HepG2 (cell line): ENCODE data around the gene KLHL35. TPM values are rescaled to one million over a fixed set of nuclear protein-coding genes. Genes with fewer than 3 reads are reported as not detected.

ENCODE experiments used
- ATAC-seq: fragments of 200-7000 bp; cut with Tn5 transposase; 3 replicates; pipeline ENCODE4 v1.9.1; 2020; ENCODE audit warnings: mild to moderate bottlenecking, moderate library complexity
- BruUV-seq: library from RNA; stranded (reverse); fragments of 400-500 nt; replicated peaks from 2 replicates; lab custom pipeline; 2021; lab: Mats Ljungman, UMichigan
- CTCF ChIA-PET: fragments of 300-600 bp; formaldehyde crosslinking; extraction: SDS; loops from one replicate; lab custom pipeline; 2021; ENCODE audit warnings: low total read pairs, inconsistent platforms, low intra/inter-chr PET ratio; lab: Yijun Ruan, JAX
- POLR2A ChIA-PET: fragments of 350-600 bp; sonication (Branson Sonifier 250); formaldehyde crosslinking; loops from one replicate; lab custom pipeline; 2020; ENCODE audit warnings: antibody characterized with exemption, inconsistent platforms; lab: Yijun Ruan, JAX
- DNase-seq: peaks from one replicate; pipeline ENCODE4 v3.0.0-alpha.2; 2015; ENCODE audit warnings: low spot score
- FAIRE-seq: peaks from 3 replicates; lab custom pipeline; 2011; peaks lifted over from hg19 to GRCh38; lab: Jason Lieb, UNC
- H2AFZ ChIP-seq: one replicate; pipeline ENCODE4 v1.6.1; 2011; ENCODE audit warnings: low read length, inconsistent platforms
- H3K27ac ChIP-seq: fragments of 300-600 bp; 3 replicates; pipeline ENCODE4 v1.8.0; 2011; ENCODE audit warnings: mixed run types, mild to moderate bottlenecking, mixed read lengths, low read length, inconsistent platforms; ENCODE audit not compliant: insufficient read depth; ENCODE audit errors: extremely low read length
- H3K27me3 ChIP-seq, 2 experiments: fragments of 200-600 bp in 1 of 2; 2 replicates in 1 of 2; 3 replicates in 1 of 2; pipeline versions ENCODE4 v1.6.0 to v1.8.0; 2011; ENCODE audit warnings: low read length in 2 of 2, mild to moderate bottlenecking in 2 of 2, moderate library complexity in 2 of 2, inconsistent platforms in 1 of 2; ENCODE audit not compliant: insufficient read depth in 2 of 2, control insufficient read depth in 1 of 2
- H3K36me3 ChIP-seq, 2 experiments: fragments of 200-600 bp in 1 of 2; replicated peaks in 1 of 2; 2 replicates in 1 of 2; 3 replicates in 1 of 2; pipeline versions ENCODE4 v1.5.1 to v1.8.0; 2011; ENCODE audit warnings: low read length in 2 of 2, inconsistent platforms in 1 of 2; ENCODE audit not compliant: insufficient read depth in 2 of 2, control insufficient read depth in 1 of 2
- H3K4me1 ChIP-seq: 2 replicates; pipeline ENCODE4 v1.5.1; 2012; ENCODE audit warnings: low read length, inconsistent platforms; ENCODE audit not compliant: insufficient read depth
- H3K4me2 ChIP-seq: 2 replicates; pipeline ENCODE4 v1.6.0; 2011; ENCODE audit warnings: low read depth, low read length, inconsistent platforms
- H3K4me3 ChIP-seq, 3 experiments: fragments of 200-600 bp in 1 of 3; sonication (generic), shearing (Covaris generic) in 1 of 3; replicated peaks in 1 of 3; 2 replicates each; pipeline ENCODE4 v1.5.1; 2011 to 2016; ENCODE audit warnings: low read length in 3 of 3, inconsistent platforms in 2 of 3, low read depth in 2 of 3, mild to moderate bottlenecking in 2 of 3, control low read depth in 1 of 3, mixed read lengths in 1 of 3; ENCODE audit not compliant: insufficient read depth in 1 of 3
- H3K79me2 ChIP-seq: one replicate; pipeline ENCODE4 v1.6.1; 2011; ENCODE audit warnings: low read length, inconsistent platforms; ENCODE audit not compliant: insufficient read depth
- H3K9ac ChIP-seq: 2 replicates; pipeline ENCODE4 v1.6.0; 2011; ENCODE audit warnings: mild to moderate bottlenecking, low read depth, low read length, inconsistent platforms; ENCODE audit not compliant: insufficient read depth
- H3K9me3 ChIP-seq: 2 replicates; pipeline ENCODE4 v1.5.1; 2012; ENCODE audit warnings: mild to moderate bottlenecking, low read length
- H4K20me1 ChIP-seq: 2 replicates; pipeline ENCODE4 v1.6.0; 2011; ENCODE audit warnings: inconsistent platforms, mild to moderate bottlenecking, low read length, moderate library complexity; ENCODE audit not compliant: insufficient read depth
- MATR3 ChIP-seq: sonication (generic); formaldehyde crosslinking; IDR thresholded peaks from 2 replicates; pipeline ENCODE4 v1.4.0; 2020; ENCODE audit warnings: missing genetic modification reagents
- ZFY ChIP-seq: sonication (generic); formaldehyde crosslinking; IDR thresholded peaks from 2 replicates; pipeline ENCODE4 v1.4.0; 2020; ENCODE audit warnings: missing genetic modification reagents
- ZNF598 ChIP-seq: sonication (generic); formaldehyde crosslinking; IDR thresholded peaks from 2 replicates; pipeline ENCODE4 v1.5.1; 2020; ENCODE audit warnings: mild to moderate bottlenecking, missing genetic modification reagents, borderline replicate concordance
- WGBS: methylation state at CpG from one replicate; pipeline ENCODE4 v1.1.6; 2017; ENCODE audit warnings: low lambda C conversion rate; 5-methylcytosine and 5-hydroxymethylcytosine counted together
- in situ Hi-C: cut with HindIII; loops from 2 replicates; pipeline ENCODE4 v1.10.0; 2017; ENCODE audit warnings: low pct_unique_long_range_greater_than_20kb; ENCODE audit not compliant: extremely low pct_ligation_motif_present
- intact Hi-C: fragments of 100-400 bp; cut with micrococcal nuclease; formaldehyde crosslinking; loops from one replicate; pipeline ENCODE4 v1.10.0; 2022; ENCODE audit not compliant: unreplicated experiment
- polyA plus RNA-seq, 8 experiments: library from polyadenylated mRNA; depleted of rRNA in 3 of 8; stranded (reverse) in 7 of 8; unstranded in 1 of 8; fragments of >200 nt; fragmentation: Illumina TruSeq in 4 of 8; extraction: Trizol in 4 of 8; gene quantifications; 2 replicates each; pipeline versions ENCODE4 v1.2.1 to v1.2.3, GENCODE V29; 2011 to 2016; ENCODE audit warnings: low read depth in 4 of 8, missing spikeins in 1 of 8, mixed read lengths in 1 of 8; ENCODE audit not compliant: insufficient read depth in 1 of 8
- total RNA-seq, 5 experiments: library from RNA; depleted of rRNA; stranded (reverse); fragments of >200 nt; fragmentation: Illumina TruSeq; extraction: Trizol; gene quantifications; 2 replicates each; pipeline ENCODE4 v1.2.3, GENCODE V29; 2016; ENCODE audit warnings: low read depth in 1 of 5
- TF ChIP-seq, protein P1 (sequence below), 2 experiments: fragments of 450-650 bp in 1 of 2; sonication (generic) in 1 of 2; formaldehyde crosslinking in 1 of 2; IDR thresholded peaks; 2 replicates each; pipeline versions ENCODE4 v1.6.1 to v1.8.0; 2016 to 2022; ENCODE audit warnings: antibody characterized with exemption in 1 of 2, mild to moderate bottlenecking in 1 of 2, missing genetic modification reagents in 1 of 2

Gene KLHL35
- total and polyA plus RNA-seq, 2 of the 13 experiments (the other 11 are each of a cell fraction or from before 2014, with no cell fraction given), result not detected

DNA sequence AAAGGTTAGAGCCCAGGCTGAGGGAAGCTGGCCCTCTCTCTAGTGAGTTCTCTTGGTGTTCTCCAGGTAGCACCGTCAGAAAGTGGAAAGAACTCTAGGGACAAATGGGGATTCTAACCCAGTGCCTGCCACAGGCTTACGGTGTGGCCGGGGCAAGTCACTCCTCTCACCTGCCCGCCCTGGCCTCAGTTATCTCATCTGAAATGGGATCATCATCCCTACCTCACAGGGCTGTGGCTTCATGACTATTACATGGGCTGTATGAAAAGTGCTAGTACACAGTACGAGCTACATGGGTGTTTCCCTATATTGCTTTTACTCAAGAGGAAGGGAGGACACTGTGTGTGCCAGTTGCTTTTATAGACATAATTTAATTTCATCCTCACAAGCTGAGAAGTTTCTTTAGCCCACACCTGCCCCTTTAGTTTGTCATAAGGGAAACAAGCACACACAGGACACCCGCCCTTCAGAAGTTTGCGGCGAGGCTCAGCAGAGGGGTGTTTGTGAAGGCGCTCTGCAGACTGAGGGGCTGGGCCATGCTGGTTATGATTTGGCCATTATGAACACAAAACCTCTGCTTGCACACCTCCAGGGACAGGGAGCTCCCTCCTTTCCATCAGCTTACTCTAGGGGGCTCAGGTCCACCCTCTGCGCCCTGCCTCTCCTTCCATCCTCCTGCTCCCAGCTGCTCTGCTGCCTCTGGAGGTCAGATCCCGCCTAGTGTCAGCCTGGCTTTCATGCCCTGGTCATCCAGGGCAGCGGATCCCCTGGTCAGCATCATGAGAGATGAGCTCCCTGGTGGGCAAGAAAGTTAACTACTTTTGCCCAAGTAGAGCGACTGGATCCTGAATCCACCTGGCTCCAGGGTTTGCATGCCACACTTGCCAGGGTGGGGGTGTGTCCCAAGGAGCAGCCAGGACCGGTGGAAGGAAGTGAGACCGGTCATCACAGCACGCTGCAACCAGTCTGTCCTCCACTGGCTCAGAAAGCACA lies 1.2 kb downstream of the KLHL35 start:
- intact Hi-C loops, result no loop called here
- Histone ChIP-seq H3K79me2 (no peaks in the 10 kb centered on the region), H4K20me1 (no peaks in the 10 kb centered on the region), H3K4me1 (peaks cover 37% of the 10 kb centered on the region), H3K9ac (no peak overlapping the region), H3K27ac (no peak overlapping the region), H3K36me3 (peaks cover 2 to 23% of the 10 kb centered on the region in 2 experiments; a peak in 1 of 5 replicates), H3K4me3 (no peak overlapping the region), H2AFZ (no peak overlapping the region), H3K4me2 (no peak overlapping the region), H3K9me3 (no peaks in the 10 kb centered on the region), H3K27me3 (peaks cover 3 to 25% of the 10 kb centered on the region in 2 experiments; a peak in 4 of 5 replicates)
- no peak for TF ChIP-seq MATR3
- TF ChIP-seq ZNF598 (CRISPR knock-in tag), result 0 out of 2 replicates have a peak, but pooled peaks have one; percentile 22
- in situ Hi-C loops, result no loop called here
- ATAC-seq (peak; percentile 42), DNase-seq (no peak), FAIRE-seq (no peak)
- CTCF ChIA-PET, result no interaction called here
- POLR2A ChIA-PET, result interaction anchor here (1.4 to 2.3 kb wide), 2 partner anchors 10 to 32 kb away, joined by 4 to 6 read pairs; no protein-coding TSS in a partner anchor
- 51% methylated on average over 13 of the region's 16 CpGs for WGBS
- BruUV-seq, result no TSS peak

DNA sequence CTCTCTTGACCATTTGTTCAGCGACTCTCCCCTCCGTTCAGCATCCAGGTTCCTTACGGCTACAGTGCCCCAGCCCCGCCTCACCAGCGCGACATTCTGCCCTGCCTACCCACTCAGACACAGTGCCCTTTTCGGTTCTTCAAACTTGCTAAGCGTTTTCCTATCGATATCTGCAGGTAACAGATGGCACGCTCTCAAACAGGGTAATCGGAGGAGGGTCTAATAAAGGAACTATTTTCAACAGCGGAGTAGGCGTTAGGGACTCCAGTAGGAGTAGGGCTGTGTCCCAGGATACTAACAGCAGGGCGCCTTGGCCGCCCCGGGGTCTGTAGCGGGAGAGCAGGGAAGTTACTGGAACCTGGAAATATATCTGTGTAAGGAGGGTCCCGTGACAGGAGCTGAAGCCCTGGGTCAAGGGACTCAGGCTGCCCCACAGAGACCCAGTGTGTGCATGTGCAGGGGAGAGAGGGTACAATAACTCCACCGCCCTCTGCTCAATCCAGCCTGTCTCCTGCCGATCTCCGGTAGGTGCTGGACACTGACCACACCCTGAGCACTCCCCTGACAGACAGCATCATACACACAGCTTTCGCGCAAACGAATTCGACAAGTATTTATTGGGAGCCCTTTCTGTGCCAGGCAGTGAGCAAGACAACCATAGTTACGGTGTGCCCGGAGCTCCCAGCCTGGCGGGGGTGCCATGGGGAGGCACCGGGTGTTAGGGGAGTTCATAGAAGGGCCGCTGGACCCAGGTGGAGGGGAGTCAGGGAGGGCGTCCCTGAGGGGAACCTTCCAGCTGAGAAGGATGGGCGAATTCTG lies 2.1 kb downstream of the KLHL35 start:
- peaks cover 3 to 25% of the 10 kb centered on the region in 2 experiments; a peak in 4 of 5 replicates for H3K27me3 ChIP-seq
- no peaks in the 10 kb centered on the region for H3K79me2 ChIP-seq
- no peak for FAIRE-seq
- H3K36me3 ChIP-seq, result peaks cover 1 to 14% of the 10 kb centered on the region in 2 experiments; a peak in 1 of 5 replicates
- peaks cover 37% of the 10 kb centered on the region for H3K4me1 ChIP-seq
- no peaks in the 10 kb centered on the region for H4K20me1 ChIP-seq
- ChIA-PET CTCF (no interaction called here), POLR2A (interaction anchor here (1.4 kb wide), 1 partner anchor 9 kb away, joined by 4 read pairs; no protein-coding TSS in a partner anchor)
- no peak overlapping the region for H3K9ac ChIP-seq
- peak overlapping the region; percentile 19; the same call in 1 of the 2 replicates for H3K4me2 ChIP-seq
- no peaks in the 10 kb centered on the region for H3K9me3 ChIP-seq
- 61% methylated on average over 23 of the region's 32 CpGs for WGBS
- in situ Hi-C loops (no loop called here), intact Hi-C loops (no loop called here)
- peak overlapping the region in 1 of 3 experiments; percentile 35; a peak in 1 of 6 replicates for H3K4me3 ChIP-seq
- peak; percentile 6; the same call in 2 of the 3 replicates for ATAC-seq
- no peak for DNase-seq
- no peak overlapping the region for H3K27ac ChIP-seq
- no TSS peak for BruUV-seq
- no peak overlapping the region for H2AFZ ChIP-seq
- TF ChIP-seq, protein P1, sequence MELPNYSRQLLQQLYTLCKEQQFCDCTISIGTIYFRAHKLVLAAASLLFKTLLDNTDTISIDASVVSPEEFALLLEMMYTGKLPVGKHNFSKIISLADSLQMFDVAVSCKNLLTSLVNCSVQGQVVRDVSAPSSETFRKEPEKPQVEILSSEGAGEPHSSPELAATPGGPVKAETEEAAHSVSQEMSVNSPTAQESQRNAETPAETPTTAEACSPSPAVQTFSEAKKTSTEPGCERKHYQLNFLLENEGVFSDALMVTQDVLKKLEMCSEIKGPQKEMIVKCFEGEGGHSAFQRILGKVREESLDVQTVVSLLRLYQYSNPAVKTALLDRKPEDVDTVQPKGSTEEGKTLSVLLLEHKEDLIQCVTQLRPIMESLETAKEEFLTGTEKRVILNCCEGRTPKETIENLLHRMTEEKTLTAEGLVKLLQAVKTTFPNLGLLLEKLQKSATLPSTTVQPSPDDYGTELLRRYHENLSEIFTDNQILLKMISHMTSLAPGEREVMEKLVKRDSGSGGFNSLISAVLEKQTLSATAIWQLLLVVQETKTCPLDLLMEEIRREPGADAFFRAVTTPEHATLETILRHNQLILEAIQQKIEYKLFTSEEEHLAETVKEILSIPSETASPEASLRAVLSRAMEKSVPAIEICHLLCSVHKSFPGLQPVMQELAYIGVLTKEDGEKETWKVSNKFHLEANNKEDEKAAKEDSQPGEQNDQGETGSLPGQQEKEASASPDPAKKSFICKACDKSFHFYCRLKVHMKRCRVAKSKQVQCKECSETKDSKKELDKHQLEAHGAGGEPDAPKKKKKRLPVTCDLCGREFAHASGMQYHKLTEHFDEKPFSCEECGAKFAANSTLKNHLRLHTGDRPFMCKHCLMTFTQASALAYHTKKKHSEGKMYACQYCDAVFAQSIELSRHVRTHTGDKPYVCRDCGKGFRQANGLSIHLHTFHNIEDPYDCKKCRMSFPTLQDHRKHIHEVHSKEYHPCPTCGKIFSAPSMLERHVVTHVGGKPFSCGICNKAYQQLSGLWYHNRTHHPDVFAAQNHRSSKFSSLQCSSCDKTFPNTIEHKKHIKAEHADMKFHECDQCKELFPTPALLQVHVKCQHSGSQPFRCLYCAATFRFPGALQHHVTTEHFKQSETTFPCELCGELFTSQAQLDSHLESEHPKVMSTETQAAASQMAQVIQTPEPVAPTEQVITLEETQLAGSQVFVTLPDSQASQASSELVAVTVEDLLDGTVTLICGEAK (IDR thresholded peaks at IDR 0.05), result no peak
- TF ChIP-seq, protein P1 (CRISPR knock-in tag; IDR thresholded peaks at IDR 0.05), result no peak
- TF ChIP-seq ZFY (CRISPR knock-in tag), result 0 out of 2 replicates have a peak, but pooled peaks have one; percentile 2
